GM11168 (cell line): ENCODE data around the gene F10.
"Not testable (repeated sequence)": the region's sequence is repeated elsewhere in the genome, so short reads cannot be mapped to it uniquely, and the experiment has no call there.

ENCODE experiments used
- in situ Hi-C: fragments of 300-500 bp; cut with MboI; formaldehyde crosslinking; loops from one replicate; pipeline ENCODE4 v1.12.0; 2022; ENCODE audit warnings: low sequenced_read_pairs; ENCODE audit not compliant: unreplicated experiment

The F10 gene

DNA sequence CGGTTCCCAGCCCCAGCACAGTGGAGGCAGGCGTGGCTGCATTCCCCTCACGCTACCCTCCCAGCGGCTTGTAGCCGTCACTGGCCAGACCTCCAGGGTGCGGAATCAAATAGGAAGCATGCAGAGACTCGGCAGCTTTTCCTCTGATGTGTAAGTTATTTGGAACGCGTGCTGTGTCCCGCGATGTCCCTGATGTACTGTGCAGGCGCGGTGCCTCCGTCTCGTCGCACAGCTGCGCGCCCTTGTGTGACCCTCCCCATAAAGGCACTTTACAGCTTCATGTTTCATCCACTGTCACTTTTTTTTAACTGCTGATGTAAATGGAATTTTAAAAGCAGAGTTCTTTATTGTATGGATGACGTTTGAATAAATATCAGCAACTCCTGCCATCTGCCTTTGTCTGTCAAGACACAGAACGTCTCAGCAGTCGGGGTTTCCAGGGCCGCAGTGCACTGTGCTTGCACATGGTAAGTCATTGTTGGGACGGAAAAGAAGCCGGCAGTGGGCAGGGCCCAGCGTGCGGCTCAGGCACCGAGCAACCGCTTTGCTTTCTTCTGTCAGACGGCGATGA lies 24.4 kb upstream of the F10 start:
- in situ Hi-C loops, result no loop called here

DNA sequence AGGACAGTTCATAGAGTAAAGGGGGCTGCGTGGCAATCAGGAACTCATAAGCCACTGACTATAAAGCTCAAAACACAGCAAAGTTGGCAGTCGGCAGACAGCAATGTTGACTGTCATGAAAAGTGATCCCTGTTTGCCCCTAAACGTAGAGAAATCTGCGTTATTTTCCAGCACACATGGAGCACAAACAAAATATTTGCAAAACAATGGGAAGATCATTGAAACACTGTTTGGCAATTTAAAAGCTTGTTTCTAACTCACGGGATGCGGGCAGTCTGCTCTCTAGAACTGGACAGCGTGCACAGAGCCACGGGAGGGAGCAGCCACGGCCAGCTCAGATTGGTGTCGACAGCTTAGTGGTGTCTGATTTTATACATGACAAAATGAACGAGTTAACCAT lies 23.5 kb upstream of the F10 start:
- in situ Hi-C loops, result no loop called here

GRCh38 chr13:113102302-113102701 lies 20.3 kb upstream of the F10 start:
- in situ Hi-C loops, result not testable (repeated sequence)

GRCh38 chr13:113102727-113103126 lies 19.9 kb upstream of the F10 start:
- in situ Hi-C loops, result no loop called here

DNA sequence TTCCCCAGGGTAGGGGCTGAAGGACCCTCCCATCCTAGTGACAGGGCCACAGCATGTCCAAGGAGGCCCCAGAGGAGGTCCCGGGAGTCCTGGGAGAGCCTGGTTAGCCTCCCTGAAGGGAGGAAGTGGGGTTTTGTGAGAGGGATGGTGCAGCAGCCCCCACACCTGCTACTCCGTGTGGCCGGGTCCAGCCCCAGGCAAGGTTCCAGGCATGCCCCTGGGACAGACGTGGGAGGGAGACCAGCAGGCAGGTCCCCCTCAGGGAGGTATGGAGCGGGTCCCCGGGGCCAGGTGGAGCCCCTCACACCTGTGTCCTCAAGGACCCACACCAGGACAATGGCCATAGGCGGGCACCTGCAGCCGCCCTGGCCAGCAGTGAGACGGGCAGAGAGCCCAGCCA lies 19.0 kb upstream of the F10 start:
- in situ Hi-C loops, result no loop called here

DNA sequence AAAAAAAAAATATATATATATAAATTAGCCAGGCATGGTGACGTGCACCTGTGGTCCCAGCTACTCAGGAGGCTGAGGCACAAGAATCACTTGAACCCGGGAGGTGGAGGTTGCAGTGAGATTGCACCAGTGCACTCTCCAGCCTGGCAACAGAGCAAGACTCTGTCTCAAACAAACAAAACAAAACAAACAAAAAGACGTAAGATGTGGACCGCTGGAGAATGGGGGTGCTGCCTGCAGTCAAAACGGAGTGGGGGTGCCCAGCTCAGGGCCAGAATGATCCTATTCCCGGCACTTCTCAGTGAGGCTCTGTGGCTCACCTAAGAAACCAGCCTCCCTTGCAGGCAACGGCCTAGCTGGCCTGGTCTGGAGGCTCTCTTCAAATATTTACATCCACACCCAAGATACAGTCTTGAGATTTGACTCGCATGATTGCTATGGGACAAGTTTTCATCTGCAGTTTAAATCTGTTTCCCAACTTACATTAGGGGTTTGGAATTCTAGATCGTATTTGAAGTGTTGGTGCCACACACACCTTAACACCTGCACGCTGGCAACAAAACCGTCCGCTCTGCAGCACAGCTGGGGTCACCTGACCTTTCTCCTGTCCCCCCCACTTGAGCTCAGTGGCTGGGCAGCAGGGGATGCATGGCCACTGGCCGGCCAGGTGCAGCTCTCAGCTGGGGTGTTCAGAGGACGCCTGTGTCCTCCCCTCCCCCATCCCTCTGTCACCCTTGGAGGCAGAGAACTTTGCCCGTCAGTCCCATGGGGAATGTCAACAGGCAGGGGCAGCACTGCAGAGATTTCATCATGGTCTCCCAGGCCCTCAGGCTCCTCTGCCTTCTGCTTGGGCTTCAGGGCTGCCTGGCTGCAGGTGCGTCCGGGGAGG lies 17.3 kb upstream of the F10 start, which contains the start of gene F7:
Gene F7, plus strand, starts transcription at position 760 of the 889 bp plus-strand sequence. Its CDS starts 51 bp downstream, at position 811.
- in situ Hi-C loops, result no loop called here

- in situ Hi-C loops, result no loop called here
These were observed 16.6 kb upstream of the F10 start for GRCh38 chr13:113105921-113106452.

DNA sequence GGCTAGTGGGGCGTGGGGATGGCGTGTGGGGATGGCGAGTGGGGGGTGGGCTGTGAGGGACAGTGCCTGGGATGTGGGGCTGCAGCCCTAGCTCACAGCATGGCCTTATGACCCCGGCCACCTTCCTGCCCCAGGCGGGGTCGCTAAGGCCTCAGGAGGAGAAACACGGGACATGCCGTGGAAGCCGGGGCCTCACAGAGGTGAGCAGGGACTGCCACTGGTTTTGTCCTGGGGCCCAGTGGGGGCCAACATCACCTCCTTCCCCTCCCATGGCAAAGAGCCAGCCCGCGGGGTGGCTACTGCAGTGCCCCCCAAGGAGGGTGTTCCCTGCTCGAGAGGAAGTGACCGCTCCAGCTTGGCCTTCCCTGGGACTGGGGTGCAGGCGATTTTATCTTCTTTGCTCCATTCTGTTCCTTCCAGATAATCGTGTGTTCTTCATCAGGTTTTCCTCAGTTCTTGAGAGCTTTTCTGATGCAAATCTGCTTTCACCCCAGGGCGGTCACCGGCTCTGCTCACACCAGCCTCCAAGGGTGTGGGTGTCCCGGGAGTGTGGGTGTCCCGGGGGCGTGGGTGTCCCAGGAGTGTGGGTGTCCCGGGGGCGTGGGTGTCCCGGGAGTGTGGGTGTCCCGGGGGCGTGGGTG lies 15.8 kb upstream of the F10 start:
- in situ Hi-C loops, result no loop called here

GRCh38 chr13:113108521-113108920 lies 14.1 kb upstream of the F10 start:
- in situ Hi-C loops, result not testable (repeated sequence)

- in situ Hi-C loops, result no loop called here
These were observed 13.2 kb upstream of the F10 start for GRCh38 chr13:113109151-113110047.

GRCh38 chr13:113110048-113110851 lies 12.3 kb upstream of the F10 start:
- in situ Hi-C loops, result no loop called here

- in situ Hi-C loops, result no loop called here
These were observed 11.7 kb upstream of the F10 start for GRCh38 chr13:113110852-113111315.

- in situ Hi-C loops, result not testable (repeated sequence)
These were observed 10.8 kb upstream of the F10 start for GRCh38 chr13:113111821-113112220.

DNA sequence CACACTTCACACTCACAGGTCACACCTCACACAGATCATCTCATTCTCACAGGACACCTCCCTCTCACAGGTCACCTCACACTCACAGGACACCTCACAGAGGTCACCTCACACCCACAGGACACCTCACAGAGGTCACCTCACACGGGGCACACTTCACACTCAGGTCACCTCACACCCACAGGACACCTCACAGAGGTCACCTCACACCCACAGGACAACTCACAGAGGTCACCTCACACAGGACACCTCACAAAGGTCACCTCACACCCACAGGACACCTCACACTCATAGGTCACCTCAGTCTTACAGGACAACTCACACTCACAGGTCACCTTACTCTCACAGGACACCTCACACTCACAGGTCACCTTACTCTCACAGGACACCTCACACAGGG lies 10.1 kb upstream of the F10 start:
- in situ Hi-C loops, result not testable (repeated sequence)

GRCh38 chr13:113112893-113113845 lies 9.4 kb upstream of the F10 start:
- in situ Hi-C loops, result no loop called here

DNA sequence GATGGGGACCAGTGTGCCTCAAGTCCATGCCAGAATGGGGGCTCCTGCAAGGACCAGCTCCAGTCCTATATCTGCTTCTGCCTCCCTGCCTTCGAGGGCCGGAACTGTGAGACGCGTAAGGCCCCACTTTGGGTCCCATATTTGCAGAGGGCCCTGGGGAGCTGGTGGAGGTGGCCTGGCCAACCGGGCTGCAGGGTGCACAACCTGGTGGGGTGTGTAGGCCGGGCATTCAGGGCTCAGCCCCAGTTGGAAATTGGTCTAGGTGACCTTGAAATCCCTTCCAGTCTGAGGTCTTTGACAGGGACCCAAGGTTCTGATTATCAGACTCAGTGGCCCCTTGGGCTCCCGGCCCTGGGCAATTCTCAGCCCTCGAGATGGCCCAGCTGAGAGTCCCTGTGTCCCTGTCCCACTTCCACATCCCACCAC lies 8.7 kb upstream of the F10 start:
- in situ Hi-C loops, result no loop called here

GRCh38 chr13:113114511-113115362 lies 7.9 kb upstream of the F10 start:
- in situ Hi-C loops, result no loop called here
